ENCODE data around the gene IFTAP. TPM values are rescaled to one million over a fixed set of nuclear protein-coding genes. Genes with fewer than 3 reads are reported as not detected.

IFTAP gene
- total RNA-seq, 1 donor from 2014 or later, result 11.6 TPM

DNA sequence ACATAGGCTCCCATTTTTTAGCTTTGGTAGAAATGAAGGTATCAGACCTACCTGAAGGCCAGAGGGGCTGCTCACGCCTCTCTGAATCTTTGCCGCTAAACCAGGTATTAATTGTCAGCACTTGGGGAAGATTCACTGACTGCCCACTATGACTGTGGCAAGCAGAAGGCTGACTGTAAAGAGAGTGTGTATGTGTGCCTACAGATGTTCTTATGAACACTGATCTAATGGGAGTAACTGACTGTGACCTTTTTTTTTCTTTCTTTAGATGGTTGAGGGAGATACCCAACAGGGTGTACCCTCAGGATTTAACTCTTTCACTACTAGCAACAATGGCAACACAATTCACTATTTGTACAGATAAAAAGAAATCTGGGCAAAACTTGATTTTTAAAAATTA lies 3.7 kb downstream of the IFTAP start, which contains the start of gene RAG2:
RAG2 (minus strand) TSS at position 186 of the 400 bp plus-strand sequence. CDS start 4,068 bp downstream, outside the sequence.
- no peak for DNase-seq (ENCODE audit: low spot score)

DNA sequence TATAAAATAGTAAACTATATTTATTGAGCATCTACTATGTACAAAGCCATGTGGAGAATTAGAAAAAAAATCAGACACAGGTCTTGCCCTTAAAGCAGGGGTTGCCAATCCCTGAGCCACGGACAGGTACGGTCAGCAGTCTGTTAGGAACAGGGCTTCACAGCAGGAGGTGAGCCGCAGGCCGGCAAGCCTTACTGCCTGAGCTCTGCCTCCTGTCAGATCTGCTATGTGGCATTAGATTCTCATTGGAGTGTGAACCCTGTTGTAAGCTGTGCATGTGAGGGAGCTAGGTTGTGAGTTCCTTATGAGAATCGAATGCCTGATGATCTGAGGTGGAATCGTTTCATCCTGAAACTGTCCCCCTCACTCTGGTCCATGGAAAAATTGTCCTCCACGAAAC lies 5.9 kb downstream of the IFTAP start:
- no peak for DNase-seq (ENCODE audit: low spot score)

DNA sequence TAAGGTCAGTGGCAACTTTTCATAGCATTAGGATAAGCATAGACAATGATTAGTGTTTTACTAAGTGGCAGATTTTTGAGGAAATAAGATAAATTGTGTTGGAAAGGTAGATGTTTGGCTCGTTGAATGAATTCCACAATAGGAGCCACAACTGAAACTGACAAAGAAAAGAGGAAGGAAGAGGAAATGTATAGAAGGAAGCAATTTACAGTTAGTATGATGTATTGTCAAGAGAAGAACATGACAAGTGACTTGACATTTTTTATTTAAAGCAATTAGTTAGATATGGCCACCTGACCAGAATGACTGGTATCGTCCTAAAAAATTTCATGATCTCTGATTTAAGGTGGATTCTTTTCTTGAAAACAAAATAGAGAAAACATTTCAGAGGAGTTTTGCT lies 6.9 kb downstream of the IFTAP start:
- no peak for DNase-seq (ENCODE audit: low spot score)

DNA sequence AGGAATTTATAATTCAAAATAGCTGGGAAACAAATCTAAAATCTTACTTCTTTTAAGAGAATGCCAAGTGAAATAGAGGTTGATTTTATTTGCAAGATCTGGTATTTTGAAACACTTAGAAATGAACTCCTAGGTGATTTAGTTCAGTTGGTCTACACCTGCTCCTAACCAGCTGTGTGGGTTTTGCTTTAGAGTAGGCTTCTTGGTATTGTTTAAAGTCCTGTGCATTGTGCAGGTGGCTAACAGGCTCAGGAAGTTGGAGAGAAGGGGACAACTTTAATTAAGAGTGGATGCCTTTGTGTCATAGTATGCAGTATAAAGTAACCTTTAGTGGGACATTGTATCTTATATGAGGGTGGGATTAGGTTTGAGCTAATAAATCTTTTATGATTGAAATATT lies 7.8 kb downstream of the IFTAP start:
- no peak for DNase-seq (ENCODE audit: low spot score)

DNA sequence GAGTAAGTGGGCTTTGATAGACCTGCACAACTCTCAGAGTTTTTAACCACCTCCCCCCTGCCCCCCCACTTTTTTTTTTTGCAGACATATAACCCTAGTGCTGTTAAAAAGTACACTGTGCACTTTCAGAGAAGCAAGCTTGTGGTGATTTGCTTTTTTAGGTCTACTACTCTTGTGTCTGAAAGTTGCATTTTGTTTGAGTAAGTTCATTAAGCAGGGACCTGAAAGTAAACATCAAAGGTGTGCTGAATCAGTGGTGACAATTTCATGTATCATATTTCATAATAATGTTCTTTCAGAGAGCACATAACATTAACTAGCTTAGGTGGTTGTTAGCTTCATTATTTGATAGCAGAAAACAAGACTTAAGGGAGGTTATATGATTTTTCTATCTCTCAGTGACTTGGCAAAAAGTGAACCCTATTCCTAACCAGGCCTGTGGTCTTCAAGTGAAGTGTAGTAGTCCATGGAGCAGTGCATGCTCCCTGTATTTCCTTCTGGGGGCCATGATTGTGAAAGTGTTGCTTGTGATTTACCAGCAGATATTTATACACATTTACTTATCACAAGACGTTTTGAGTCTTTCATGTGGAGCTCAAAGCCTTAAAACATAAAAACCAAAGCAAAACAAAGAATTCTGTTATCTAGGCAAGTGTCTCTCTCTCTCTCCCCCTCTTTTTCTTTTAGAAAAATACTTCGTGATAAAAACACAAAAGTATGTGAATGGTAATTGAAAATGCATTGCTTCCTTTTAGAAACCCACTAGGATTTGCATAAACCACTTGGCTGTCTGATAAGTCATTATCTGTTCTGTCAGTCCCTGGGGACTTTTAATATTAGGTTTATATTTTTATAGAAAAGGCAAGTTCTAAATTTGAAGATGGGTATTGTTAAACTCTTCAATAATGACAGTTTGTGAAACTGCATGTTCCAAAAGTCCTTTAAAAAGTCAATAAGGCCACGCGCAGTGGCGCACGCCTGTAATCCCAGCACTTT lies 11.2 kb downstream of the IFTAP start:
- no peak for DNase-seq (ENCODE audit: low spot score)

DNA sequence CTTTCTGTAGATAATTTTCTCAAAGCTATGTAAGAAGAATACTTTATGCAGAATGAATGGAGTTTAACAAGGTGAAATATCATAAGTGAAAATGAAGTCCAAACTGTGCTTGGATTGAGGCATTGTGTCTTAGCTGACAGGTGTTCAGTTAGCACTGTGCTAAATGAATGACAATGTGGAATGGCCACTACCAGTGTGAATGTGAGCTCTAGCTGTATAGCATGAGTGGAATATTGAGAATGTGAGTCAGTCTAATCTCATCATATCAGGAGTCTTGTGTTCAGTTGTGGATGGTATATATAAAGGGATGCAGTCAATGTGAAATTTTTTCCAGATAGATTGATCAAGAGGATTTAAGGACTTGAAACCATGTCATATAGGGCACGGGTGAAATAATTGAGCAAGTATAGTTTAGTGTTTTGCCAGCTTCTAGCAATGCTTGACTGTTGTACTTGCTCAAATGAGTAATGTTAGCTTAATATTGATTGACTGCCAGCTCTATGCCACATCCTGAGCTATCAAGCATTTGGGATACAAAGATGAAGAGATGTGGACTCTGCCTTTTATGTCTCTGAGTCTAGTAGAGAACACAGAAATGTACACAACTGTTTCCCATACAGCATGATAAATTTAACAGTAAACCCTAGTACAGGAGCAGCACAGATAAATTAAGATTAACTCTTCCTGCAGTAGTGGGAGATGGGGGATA lies 14.3 kb downstream of the IFTAP start:
- no peak for DNase-seq (ENCODE audit: low spot score)

DNA sequence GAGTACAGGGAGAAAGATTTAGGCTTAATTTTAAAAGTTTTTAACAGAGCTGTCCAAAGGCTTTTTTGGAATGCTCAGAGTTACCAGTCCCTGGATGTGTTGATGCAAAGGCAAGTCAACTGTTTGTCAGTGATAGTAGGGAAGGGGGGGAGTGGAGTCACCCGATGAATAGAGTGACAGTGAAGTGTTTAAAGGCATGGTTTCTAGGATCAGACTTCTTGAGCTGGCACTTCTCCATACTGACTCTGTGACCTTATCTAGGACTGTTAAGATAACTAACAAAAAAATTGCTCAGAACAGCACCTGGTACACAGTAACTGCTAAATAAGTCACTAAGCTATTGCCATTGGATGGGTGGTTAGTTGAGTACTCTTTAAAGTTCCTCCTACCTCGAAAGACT lies 15.1 kb downstream of the IFTAP start:
- DNase-seq (ENCODE audit: low spot score), result no peak

DNA sequence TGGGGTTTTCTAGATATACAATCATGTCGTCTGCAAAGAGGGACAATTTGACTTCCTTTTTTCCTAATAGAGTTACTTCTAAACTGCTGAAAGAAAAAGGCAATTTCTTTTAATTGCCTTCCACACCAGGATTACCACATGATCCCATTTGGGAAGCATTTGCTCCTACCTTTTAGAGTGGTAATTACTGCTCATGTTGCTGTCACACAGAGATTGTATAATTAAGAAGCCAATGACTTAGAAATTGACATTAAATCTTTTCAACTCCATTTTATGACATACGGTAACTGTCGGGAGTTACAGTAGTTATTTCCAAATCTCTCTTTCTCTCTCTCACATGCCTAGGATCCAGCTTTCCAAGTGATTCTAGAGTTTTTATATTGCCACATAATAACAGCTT lies 21.5 kb downstream of the IFTAP start:
- DNase-seq (ENCODE audit: low spot score), result no peak

DNA sequence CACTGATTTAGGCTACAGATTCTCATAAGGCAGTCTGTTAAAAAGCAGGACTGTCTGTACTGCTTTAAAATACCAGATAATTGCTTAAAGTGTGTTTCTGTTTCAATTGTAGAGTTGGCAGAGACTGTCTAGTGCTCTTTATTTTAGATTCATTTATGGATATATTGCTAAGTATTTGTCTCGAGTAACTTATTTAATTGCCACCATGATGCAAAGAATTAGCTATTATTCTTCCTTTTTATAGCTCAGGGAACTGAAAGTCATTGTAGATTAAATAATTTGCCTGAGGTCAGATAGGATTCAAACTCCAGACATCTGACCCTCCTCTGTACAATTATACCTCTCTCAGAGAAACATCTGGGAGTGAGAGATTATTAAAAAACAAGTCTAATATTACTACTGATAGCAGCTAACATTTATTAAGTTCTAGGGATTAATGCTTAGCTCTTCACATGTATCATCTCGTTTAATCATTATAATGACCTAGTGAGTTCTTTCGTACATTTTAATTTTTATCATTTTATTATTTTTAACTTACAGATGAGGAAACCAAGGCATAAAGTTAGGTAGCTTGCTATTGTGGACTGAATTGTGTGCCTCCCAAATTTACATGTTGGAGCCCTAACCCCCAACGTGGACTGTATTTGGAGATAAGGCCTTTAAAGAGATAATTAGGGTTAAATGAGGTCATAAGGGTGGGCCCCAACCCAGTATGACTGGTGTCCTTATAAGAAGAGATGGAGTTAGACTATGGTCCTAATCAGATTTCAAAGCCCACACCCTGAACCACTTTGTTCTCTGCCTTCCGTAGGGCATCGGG lies 23.5 kb downstream of the IFTAP start:
- no peak for DNase-seq (ENCODE audit: low spot score)

DNA sequence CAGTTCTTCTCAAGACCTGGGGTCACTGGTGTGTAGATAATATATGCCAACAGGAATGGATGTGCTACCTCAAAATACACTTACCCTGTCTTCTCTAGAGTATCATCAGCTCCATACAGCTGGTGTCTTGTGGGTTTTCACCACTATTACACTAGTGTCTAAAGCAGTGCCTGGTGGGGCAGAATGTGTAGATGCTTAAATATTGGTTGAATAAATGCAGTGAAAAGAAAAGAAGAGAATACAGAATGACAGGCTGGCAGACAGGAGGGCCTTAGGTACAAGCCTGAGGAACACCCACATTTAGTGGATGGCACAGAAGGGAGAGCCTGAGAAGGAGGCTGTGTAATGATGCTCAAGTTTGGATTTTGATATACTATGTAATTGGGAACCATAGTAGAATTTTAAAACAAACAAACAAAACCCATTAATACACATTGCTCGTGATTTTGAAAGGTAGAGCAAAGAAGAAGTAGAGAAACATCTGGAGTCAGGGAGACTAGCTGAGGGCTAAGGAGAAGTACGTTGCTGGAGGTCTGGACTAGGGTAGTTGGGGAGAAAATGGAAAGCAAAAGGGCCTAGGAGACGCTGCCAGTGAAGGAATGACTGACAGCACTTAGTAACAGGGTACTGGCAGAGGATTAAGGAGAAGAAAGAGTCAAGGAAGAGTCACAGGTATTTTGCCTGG lies 24.2 kb downstream of the IFTAP start:
- DNase-seq (ENCODE audit: low spot score), result no peak

DNA sequence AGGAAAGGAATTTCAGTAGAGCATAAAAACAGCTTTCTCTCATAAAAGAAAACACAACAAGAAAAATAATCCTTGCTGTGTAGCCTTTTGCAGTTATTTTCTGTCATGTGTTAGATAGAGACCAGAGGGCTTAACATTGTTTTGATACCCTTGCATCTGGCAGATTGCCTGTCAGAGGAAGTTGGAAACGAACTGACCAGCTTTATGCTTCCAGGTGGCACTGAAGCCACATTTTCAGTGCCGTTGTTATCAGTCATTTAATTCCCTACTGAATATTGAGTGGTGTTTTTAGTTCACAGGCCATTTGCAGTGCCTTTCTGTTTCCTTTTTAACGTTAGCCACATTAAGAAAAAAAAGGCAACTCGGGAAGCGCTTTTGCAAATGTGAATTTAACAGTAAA lies 25.2 kb downstream of the IFTAP start:
- DNase-seq (ENCODE audit: low spot score), result no peak

DNA sequence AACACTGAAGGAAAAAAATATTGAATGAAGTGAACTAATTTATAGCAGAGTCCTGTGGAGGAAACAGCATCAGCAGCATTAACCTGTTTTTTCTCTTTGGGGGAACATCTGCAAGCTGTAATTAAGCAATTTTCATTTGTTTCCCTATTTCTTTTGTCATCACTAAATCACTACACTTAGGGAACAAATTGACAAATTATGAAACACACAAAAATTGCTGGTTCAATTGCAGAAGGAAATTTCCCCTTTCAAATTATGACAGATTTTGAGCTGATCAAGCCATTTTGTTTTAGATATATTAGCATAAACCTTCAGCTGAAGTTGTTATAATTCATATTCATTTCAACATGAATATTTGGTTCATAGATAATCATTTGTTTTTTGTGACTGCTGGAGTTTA lies 25.9 kb downstream of the IFTAP start:
- DNase-seq (ENCODE audit: low spot score), result no peak

DNA sequence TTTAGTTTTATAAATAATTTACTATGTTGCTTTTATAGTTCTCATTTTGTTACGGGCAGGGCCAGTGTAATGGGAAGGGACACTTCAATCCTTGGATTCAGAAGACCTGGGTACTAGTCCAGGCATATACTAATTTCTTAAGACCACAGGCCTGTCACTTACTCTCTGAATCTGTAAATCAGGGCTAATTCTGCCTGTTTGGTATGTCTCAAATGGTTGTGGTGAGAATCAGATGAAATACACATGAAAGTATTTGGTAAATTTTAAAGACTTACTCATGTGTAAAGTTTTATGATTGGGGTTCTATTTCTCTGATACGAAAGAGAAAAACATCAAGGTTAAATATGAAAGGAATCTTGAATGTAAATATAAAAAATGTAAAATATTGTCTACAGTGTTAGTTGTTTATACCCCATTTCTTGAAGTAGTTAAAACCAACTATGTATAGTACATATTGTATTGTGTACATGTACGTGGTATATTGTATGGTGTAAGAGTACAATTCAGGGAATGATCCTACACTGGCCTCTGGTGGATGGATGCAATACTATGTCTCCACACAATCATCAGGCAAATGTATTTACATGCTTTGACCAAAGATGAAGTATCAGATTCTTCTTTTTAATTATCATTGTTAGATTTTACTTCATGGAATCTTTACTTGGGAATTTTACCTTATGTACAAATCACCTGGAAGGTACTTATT lies 28.3 kb downstream of the IFTAP start:
- no peak for DNase-seq (ENCODE audit: low spot score)

DNA sequence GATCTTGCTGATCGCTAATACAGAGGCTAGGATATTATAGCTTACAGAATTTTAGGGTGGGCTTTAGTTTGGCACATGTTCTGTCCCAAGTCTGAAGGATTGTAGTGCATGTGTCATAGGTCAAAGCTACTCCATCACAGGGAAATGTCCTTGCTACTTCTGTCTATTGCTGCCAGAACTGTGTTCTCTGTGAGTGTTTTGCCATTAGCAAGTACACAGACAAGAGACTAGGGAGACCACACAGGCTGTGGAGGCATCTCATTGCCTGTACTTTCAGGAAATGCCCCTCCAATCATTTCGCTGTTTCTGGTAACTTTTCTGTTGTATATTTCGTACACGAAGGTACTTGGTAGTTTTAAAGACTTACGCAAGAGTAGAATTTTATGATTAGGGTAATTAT lies 29.2 kb downstream of the IFTAP start:
- DNase-seq (ENCODE audit: low spot score), result no peak

DNA sequence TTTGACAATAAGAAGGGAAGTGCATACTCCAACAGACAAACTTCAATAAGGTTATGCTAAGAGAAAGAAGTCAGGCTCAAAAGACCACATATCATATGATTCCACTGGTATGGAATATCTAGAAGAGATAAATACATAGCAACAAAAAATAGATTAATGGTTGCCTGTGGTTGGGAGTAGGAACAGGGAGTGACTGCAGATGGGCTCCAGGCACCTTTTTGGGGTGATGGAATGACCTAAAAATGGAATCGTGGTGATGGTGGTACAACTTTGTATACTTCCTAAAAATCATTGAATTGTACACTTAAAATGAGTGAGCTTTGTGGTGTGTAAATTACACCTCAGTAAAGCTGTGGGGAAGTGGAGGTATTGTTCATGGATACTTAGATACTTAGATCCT lies 32.7 kb downstream of the IFTAP start:
- no peak for DNase-seq (ENCODE audit: low spot score)

DNA sequence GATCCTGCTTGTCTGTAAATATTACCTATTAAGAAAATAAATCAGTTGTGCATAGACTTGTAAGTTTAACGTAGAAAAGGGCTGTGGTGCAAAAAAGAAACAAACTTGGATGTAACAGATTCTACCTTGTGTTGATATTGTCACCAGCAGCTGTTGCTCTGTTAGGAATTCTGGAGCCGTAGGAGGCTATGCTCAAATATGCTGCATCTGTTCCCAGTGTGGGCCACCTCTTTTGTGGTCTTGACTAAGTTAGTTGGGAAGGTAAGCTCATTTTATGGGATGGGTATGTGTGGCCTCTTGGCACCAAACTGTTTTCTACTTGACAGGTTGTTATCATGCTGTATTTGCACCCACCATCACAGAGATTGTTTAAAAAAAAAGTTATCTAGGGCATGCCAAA lies 33.2 kb downstream of the IFTAP start:
- DNase-seq (ENCODE audit: low spot score), result no peak

DNA sequence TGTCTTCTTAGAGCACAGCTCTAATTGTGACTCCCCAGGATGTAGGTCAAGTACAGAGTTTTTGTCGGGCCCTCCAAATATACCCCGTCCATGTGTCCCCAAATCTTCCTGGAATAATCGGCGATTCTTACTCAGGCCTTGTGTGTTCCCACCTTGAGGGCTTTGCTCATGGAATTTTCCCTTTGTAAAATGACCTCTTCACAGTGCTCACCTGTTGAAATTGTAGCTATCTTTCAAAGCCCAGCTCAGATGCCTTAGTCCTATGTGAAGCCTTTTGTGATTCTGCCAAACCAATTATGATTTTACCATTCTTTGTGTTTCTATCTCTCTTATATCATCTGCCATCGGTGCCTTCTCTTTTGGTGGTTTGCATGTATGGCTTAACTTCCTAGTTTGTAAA lies 33.8 kb downstream of the IFTAP start:
- DNase-seq (ENCODE audit: low spot score), result no peak

DNA sequence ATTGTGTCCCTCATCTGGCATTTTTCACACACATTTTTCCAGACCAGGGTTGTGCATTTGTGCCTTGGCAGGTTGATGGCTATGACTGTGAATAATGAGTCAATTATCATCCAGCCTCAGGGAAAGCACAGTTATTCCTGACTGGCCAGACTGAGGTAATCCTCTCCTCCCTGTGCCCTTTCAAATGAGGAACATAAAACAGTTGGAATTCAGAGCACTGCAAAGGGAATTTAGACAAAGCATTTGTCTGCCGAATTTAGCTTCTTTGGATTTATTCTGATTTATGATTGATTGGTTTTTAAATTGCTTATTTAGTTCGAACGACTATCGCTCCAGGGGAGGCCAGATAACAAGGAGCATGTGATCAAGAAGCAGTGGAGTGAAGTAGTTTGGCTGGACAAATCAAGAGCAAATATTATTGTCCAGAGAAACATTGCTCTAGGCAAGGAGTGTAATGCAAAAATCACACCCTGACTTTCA lies 34.5 kb downstream of the IFTAP start:
- DNase-seq (ENCODE audit: low spot score), result no peak

DNA sequence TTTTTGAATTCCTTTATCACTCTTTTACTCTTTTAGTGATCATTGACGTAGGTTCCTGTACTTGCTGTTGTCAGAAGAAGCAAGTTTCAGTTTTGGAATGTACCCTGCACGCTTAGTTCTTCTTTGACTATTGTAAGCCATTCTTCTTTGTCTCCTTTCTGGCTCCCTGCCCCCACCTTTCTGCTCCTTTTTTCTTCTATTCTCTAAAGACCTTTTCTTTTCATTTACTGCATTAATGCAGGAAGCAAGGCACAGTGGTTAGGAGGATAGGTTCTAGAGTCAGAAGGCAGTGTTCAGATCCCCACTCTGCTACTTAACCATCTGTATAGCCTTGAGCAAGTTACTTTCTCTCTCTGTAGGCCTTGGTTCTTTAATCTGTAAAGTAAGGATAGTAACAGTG lies 37.5 kb downstream of the IFTAP start:
- DNase-seq (ENCODE audit: low spot score), result no peak

DNA sequence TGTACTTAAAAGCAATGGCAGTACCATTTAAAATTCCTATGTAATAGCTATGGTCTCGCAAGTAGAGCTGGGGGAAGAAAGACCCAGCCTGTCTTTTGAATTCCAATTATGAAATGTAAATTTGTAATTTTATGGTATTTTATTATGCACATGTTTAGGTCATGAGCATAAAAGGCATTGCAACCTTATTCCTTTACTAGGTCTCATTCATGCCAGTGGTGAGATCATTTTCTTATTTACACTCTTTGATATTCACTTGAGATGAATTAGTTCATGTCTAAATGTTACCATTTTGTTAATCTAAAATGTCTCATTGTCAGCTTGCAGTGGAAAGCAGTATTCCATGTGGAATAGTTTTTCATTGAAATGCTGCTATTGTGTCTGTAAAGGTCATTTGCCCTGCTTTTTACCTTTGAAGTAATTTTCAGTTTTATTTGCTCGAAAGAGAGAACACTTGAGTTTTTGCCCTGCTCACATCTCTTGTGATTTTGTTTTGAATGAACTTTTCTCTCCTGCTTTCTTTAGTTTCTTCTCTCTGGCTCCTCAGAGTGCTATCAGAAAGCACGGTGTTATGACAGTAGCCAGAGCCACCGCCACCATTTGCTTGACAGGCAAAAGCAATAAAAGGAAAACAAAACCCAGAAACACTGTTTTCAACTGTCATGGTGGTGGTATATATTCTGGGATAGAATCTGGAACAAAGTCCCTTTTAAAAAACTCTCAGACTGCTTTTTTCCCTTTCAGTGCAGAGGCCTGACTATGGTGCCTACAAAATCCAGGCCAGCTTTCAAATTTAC lies 41.0 kb downstream of the IFTAP start:
- DNase-seq (ENCODE audit: low spot score), result no peak
